ENCODE data around the gene ALG12. TPM values are rescaled to one million over a fixed set of nuclear protein-coding genes. Genes with fewer than 3 reads are reported as not detected.

The ALG12 gene
- total RNA-seq, 1 donor from 2014 or later, result 23.2 TPM

DNA sequence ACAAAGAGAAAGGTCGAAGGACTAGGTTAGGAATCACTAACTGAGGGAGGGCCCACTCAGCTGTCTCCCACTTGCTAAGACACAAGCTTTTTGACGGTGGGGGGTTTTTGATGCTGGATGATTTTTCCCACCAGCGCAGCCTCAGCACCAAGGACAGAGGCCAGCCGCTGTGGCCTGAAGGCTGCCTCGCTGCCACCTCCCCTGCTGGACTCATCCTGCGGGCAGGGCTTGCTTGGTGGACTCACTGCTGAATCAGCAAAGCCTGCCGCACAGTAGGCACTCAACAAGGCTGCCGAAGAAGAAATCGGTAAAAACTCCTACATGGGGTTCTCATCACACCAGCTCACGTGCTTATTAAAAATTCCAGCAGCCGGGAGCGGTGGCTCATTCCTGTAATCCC is 2.6 kb downstream of the ALG12 start:
- peaks cover 6% of the 10 kb centered on the region for H3K27me3 Mint-ChIP-seq (ENCODE audit: unreplicated experiment)
- H3K4me1 Mint-ChIP-seq (ENCODE audit: unreplicated experiment), result peaks cover 15% of the 10 kb centered on the region
- peaks cover 8% of the 10 kb centered on the region for H3K36me3 Mint-ChIP-seq (ENCODE audit: low read depth, unreplicated experiment)
- no peak overlapping the region for H3K27ac Mint-ChIP-seq (ENCODE audit: unreplicated experiment)
- TF ChIP-seq, protein P1, sequence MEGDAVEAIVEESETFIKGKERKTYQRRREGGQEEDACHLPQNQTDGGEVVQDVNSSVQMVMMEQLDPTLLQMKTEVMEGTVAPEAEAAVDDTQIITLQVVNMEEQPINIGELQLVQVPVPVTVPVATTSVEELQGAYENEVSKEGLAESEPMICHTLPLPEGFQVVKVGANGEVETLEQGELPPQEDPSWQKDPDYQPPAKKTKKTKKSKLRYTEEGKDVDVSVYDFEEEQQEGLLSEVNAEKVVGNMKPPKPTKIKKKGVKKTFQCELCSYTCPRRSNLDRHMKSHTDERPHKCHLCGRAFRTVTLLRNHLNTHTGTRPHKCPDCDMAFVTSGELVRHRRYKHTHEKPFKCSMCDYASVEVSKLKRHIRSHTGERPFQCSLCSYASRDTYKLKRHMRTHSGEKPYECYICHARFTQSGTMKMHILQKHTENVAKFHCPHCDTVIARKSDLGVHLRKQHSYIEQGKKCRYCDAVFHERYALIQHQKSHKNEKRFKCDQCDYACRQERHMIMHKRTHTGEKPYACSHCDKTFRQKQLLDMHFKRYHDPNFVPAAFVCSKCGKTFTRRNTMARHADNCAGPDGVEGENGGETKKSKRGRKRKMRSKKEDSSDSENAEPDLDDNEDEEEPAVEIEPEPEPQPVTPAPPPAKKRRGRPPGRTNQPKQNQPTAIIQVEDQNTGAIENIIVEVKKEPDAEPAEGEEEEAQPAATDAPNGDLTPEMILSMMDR (IDR thresholded peaks at IDR 0.05; ENCODE audit: unreplicated experiment), result no peak
- DNase-seq (ENCODE audit: low spot score), result no peak
- H3K9me3 Mint-ChIP-seq (ENCODE audit: unreplicated experiment), result no peaks in the 10 kb centered on the region
- no peak overlapping the region for H3K4me3 Mint-ChIP-seq (ENCODE audit: unreplicated experiment)

DNA sequence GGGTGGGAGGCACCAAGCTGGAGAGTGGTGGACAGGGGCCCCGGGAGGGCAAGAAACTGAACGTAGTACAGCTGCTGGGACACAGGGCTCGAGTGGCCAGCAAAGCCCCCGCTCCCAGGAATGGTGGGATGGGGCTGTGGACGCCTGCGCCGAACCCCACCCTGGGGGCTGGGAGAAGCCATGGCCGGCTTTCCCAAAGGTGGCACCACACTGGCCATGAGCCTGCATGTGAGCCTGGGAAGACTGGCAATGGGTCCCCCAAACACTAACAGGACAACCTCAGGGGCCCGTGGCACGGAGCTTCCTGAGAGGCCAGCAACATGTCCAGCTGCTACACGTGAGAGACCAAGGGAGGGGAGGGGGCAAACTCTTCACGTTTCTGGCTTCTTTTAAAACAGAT is 4.0 kb downstream of the ALG12 start:
- H3K9me3 Mint-ChIP-seq (ENCODE audit: unreplicated experiment), result no peaks in the 10 kb centered on the region
- no peak overlapping the region for H3K4me3 Mint-ChIP-seq (ENCODE audit: unreplicated experiment)
- peaks cover under 1% of the 10 kb centered on the region for H3K4me1 Mint-ChIP-seq (ENCODE audit: unreplicated experiment)
- H3K36me3 Mint-ChIP-seq (ENCODE audit: low read depth, unreplicated experiment), result peaks cover 8% of the 10 kb centered on the region
- H3K27me3 Mint-ChIP-seq (ENCODE audit: unreplicated experiment), result peaks cover 4% of the 10 kb centered on the region
- TF ChIP-seq, protein P1 (IDR thresholded peaks at IDR 0.05; ENCODE audit: unreplicated experiment), result no peak
- no peak overlapping the region for H3K27ac Mint-ChIP-seq (ENCODE audit: unreplicated experiment)
- DNase-seq (ENCODE audit: low spot score), result no peak

DNA sequence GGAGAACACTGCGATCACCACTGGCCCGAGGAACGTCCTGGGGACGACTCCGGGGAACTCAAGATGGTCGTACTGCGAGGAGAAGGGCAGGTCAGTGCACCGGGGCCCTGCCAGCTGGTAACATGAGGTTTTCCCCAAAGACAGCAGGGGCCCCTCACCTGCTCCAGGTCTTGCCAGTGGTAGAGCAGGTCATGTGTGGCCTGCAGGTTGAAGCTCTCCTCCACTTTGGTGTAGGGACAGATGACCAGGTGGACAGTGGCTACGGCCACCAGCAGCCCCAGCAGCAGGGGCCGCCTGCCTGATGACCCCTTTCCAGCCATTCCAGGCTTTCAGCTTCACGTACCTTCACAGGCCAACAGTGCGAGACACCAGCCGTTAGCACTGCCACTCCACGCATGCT is 4.8 kb downstream of the ALG12 start:
- H3K36me3 Mint-ChIP-seq (ENCODE audit: low read depth, unreplicated experiment), result peaks cover 13% of the 10 kb centered on the region
- TF ChIP-seq, protein P1 (IDR thresholded peaks at IDR 0.05; ENCODE audit: unreplicated experiment), result no peak
- peaks cover 4% of the 10 kb centered on the region for H3K27me3 Mint-ChIP-seq (ENCODE audit: unreplicated experiment)
- no peaks in the 10 kb centered on the region for H3K4me1 Mint-ChIP-seq (ENCODE audit: unreplicated experiment)
- H3K9me3 Mint-ChIP-seq (ENCODE audit: unreplicated experiment), result no peaks in the 10 kb centered on the region
- no peak for DNase-seq (ENCODE audit: low spot score)
- no peak overlapping the region for H3K27ac Mint-ChIP-seq (ENCODE audit: unreplicated experiment)
- no peak overlapping the region for H3K4me3 Mint-ChIP-seq (ENCODE audit: unreplicated experiment)

DNA sequence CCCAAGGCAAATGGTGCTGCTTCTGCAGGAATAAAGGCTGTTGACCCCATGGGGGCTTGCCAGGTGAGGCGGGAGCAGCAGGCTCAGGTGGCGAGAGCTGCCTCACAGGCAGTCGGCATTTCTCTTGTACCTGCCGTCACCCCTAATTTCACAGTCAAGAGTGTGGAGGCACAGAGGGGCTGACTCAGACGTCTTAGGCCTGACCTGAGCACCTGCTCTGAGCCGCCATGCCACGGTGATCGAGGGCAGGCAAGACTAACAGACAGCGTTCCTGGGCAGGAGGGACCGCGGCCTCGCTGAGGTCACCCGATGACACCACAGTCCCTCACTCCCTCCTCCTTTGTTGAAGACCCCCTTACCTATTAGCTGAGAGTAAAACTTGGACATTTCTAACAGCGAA is 5.2 kb downstream of the ALG12 start:
- DNase-seq (ENCODE audit: low spot score), result no peak
- no peaks in the 10 kb centered on the region for H3K9me3 Mint-ChIP-seq (ENCODE audit: unreplicated experiment)
- TF ChIP-seq, protein P1 (IDR thresholded peaks at IDR 0.05; ENCODE audit: unreplicated experiment), result no peak
- peaks cover 13% of the 10 kb centered on the region for H3K36me3 Mint-ChIP-seq (ENCODE audit: low read depth, unreplicated experiment)
- H3K27ac Mint-ChIP-seq (ENCODE audit: unreplicated experiment), result no peak overlapping the region
- H3K4me3 Mint-ChIP-seq (ENCODE audit: unreplicated experiment), result no peak overlapping the region
- peaks cover 4% of the 10 kb centered on the region for H3K27me3 Mint-ChIP-seq (ENCODE audit: unreplicated experiment)
- no peaks in the 10 kb centered on the region for H3K4me1 Mint-ChIP-seq (ENCODE audit: unreplicated experiment)

DNA sequence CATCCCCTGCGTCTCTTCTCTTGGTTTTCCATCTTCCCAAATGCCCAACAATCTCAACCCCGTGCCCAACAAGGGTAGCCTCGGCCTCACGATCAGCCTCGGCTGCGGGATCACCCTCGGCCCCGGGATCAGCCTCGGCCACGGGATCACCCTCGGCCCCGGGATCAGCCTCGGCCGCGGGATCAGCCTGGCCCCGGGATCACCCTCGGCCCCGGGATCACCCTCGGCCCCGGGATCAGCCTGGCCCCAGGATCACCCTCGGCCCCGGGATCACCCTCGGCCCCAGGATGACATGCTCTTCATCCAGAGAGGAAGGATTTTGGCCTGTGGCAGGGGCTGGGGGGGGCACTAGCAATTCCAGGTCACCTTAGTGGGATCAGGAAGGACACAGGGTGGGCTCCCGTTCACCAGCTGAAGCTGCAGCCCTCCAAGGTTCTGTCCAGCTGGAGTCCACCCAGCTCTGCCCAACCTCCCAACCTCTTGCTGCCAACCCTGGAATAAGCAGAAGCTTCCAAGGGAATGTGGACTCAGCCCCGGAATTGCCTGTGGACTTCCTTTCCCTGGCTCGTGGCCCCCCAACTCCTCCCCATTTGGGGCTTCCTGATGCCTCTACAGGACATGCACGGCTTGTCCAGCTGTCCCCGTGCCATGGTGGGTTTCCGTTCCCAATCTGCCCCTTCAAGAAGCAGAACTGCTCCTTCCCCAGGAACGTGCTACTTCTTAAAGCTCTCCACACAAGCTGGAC is 6.2 kb downstream of the ALG12 start:
- peak overlapping the region; percentile 23 for H3K4me3 Mint-ChIP-seq (ENCODE audit: unreplicated experiment)
- no peaks in the 10 kb centered on the region for H3K4me1 Mint-ChIP-seq (ENCODE audit: unreplicated experiment)
- H3K27ac Mint-ChIP-seq (ENCODE audit: unreplicated experiment), result no peak overlapping the region

More for the DNA sequence above, 6.2 kb downstream of the ALG12 start:
- TF ChIP-seq, protein P1 (IDR thresholded peaks at IDR 0.05; ENCODE audit: unreplicated experiment), result no peak
- H3K27me3 Mint-ChIP-seq (ENCODE audit: unreplicated experiment), result peaks cover 4% of the 10 kb centered on the region
- H3K9me3 Mint-ChIP-seq (ENCODE audit: unreplicated experiment), result no peaks in the 10 kb centered on the region
- no peak for DNase-seq (ENCODE audit: low spot score)
- peaks cover 20% of the 10 kb centered on the region for H3K36me3 Mint-ChIP-seq (ENCODE audit: low read depth, unreplicated experiment)
